KMS-11 (cell line): ENCODE measurements around the gene LAT.

Experiments
- H2AFZ ChIP-seq: fragments of 200-600 bp; sonication (generic); 2 replicates; pipeline ENCODE4 v1.6.1; 2016; ENCODE audit warnings: antibody characterized with exemption, mixed run types, low read depth
- H3K27ac ChIP-seq: fragments of 200-600 bp; sonication (generic); 2 replicates; pipeline ENCODE4 v1.6.1; 2016; ENCODE audit warnings: mild to moderate bottlenecking, mixed run types
- H3K27me3 ChIP-seq: fragments of 200-600 bp; sonication (generic); 2 replicates; pipeline ENCODE4 v1.6.1; 2017; ENCODE audit warnings: mild to moderate bottlenecking, low read depth, mixed run types, moderate library complexity; ENCODE audit not compliant: insufficient read depth
- H3K36me3 ChIP-seq: fragments of 200-600 bp; sonication (generic); 2 replicates; pipeline ENCODE4 v1.6.1; 2017; ENCODE audit warnings: mild to moderate bottlenecking, mixed run types; ENCODE audit not compliant: insufficient read depth
- H3K4me1 ChIP-seq: fragments of 200-600 bp; sonication (generic); 2 replicates; pipeline ENCODE4 v1.6.1; 2016; ENCODE audit warnings: mild to moderate bottlenecking, low read depth, mixed run types; ENCODE audit not compliant: poor library complexity, severe bottlenecking
- H3K4me2 ChIP-seq: fragments of 200-600 bp; sonication (generic); 2 replicates; pipeline ENCODE4 v1.7.0; 2016; ENCODE audit warnings: mild to moderate bottlenecking, mixed run types
- H3K4me3 ChIP-seq: fragments of 200-600 bp; sonication (generic); IDR thresholded peaks from 2 replicates; pipeline ENCODE4 v1.6.1; 2017; ENCODE audit warnings: low read depth, low read length, mixed read lengths; ENCODE audit not compliant: insufficient read depth
- H3K79me2 ChIP-seq: fragments of 200-600 bp; sonication (generic); 2 replicates; pipeline ENCODE4 v1.6.1; 2016; ENCODE audit warnings: low read depth, mixed run types; ENCODE audit not compliant: insufficient read depth
- H3K9ac ChIP-seq: fragments of 200-600 bp; sonication (generic); 2 replicates; pipeline ENCODE4 v1.6.1; 2016; ENCODE audit warnings: mild to moderate bottlenecking, mixed run types
- H4K20me1 ChIP-seq: fragments of 200-600 bp; sonication (generic); 2 replicates; pipeline ENCODE4 v1.6.1; 2016; ENCODE audit warnings: mild to moderate bottlenecking, mixed run types; ENCODE audit not compliant: insufficient read depth
- CTCF ChIP-seq: fragments of 200-600 bp; sonication (generic); conservative IDR thresholded peaks from 2 replicates; pipeline ENCODE4 v1.6.1; 2017; ENCODE audit warnings: low read depth, mild to moderate bottlenecking, antibody characterized with exemption, low read length, moderate library complexity, mixed read lengths

The LAT gene

GRCh38 chr16:29007730-29008593 lies 23.1 kb downstream of the LAT start:
- no peak overlapping the region for H3K9ac ChIP-seq

GRCh38 chr16:29009050-29009837 lies 24.4 kb downstream of the LAT start:
- TF ChIP-seq CTCF: no peak
- H3K27me3 ChIP-seq: no peaks in the 10 kb centered on the region
- no peaks in the 10 kb centered on the region for H4K20me1 ChIP-seq
- H2AFZ ChIP-seq: no peak overlapping the region
- no peak overlapping the region for H3K4me2 ChIP-seq
- no peak overlapping the region for H3K9ac ChIP-seq
- H3K27ac ChIP-seq: no peak overlapping the region
- H3K4me3 ChIP-seq: no peak overlapping the region
- H3K4me1 ChIP-seq: no peaks in the 10 kb centered on the region
- H3K79me2 ChIP-seq: no peaks in the 10 kb centered on the region
- H3K36me3 ChIP-seq: no peaks in the 10 kb centered on the region

More at GRCh38 chr16:29007730-29008593, 23.1 kb downstream of the LAT start:
- no peaks in the 10 kb centered on the region for H3K27me3 ChIP-seq
- H3K36me3 ChIP-seq: no peaks in the 10 kb centered on the region
- no peak for TF ChIP-seq CTCF
- H4K20me1 ChIP-seq: no peaks in the 10 kb centered on the region
- no peak overlapping the region for H3K4me3 ChIP-seq
- H3K4me1 ChIP-seq: no peaks in the 10 kb centered on the region
- H2AFZ ChIP-seq: no peak overlapping the region
- no peaks in the 10 kb centered on the region for H3K79me2 ChIP-seq
- H3K27ac ChIP-seq: no peak overlapping the region
- H3K4me2 ChIP-seq: no peak overlapping the region

- H3K9ac ChIP-seq: no peak overlapping the region
- H4K20me1 ChIP-seq: no peaks in the 10 kb centered on the region
- no peak overlapping the region for H2AFZ ChIP-seq
- H3K27me3 ChIP-seq: no peaks in the 10 kb centered on the region
- TF ChIP-seq CTCF: no peak
- H3K4me1 ChIP-seq: no peaks in the 10 kb centered on the region
- H3K79me2 ChIP-seq: no peaks in the 10 kb centered on the region
- H3K27ac ChIP-seq: no peak overlapping the region
- H3K4me3 ChIP-seq: no peak overlapping the region
- H3K36me3 ChIP-seq: no peaks in the 10 kb centered on the region
- no peak overlapping the region for H3K4me2 ChIP-seq
Observed at GRCh38 chr16:29009838-29010166, 24.9 kb downstream of the LAT start.

GRCh38 chr16:29011112-29011511 lies 26.3 kb downstream of the LAT start:
- Histone ChIP-seq H3K4me2 (no peak overlapping the region), H3K4me1 (no peaks in the 10 kb centered on the region), H3K79me2 (no peaks in the 10 kb centered on the region), H3K27me3 (no peaks in the 10 kb centered on the region), H3K4me3 (no peak overlapping the region), H3K27ac (no peak overlapping the region), H4K20me1 (no peaks in the 10 kb centered on the region), H3K36me3 (no peaks in the 10 kb centered on the region), H2AFZ (no peak overlapping the region), H3K9ac (no peak overlapping the region)
- TF ChIP-seq CTCF: no peak
